ENCODE measurements around the gene TSSK2. TPM values are rescaled to one million over a fixed set of nuclear protein-coding genes. Genes with fewer than 3 reads are reported as not detected.
A peak's percentile ranks its signal among the peaks of the same experiment; 100 is the strongest.

The TSSK2 gene
- total RNA-seq, 1 donor from 2014 or later: not detected

DNA sequence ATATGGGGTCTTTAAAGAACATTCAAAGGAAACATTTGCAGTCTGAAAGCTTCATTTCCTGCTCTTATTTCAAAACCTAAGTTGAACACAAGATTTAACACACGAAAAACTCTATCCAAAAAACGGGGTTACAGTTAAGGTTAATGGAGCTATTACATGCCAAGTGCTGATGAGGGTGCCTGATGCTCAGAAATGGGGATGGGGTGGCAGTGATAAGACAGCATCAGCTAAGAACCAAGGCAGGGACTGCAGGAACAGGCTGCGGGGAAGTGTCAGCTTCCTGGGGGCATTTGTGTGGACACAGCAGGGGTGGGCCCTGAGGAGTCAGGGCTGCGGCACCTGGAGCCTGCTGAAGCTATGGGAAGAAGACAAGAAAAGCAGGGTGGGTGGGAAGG is 21.0 kb upstream of the TSSK2 start:
- Mint-ChIP-seq H3K4me3 (ENCODE audit: low read depth) (no peak overlapping the region), H3K27me3 (ENCODE audit: low read depth) (no peaks in the 10 kb centered on the region), H3K27ac (no peak overlapping the region), H3K9me3 (no peaks in the 10 kb centered on the region), H3K4me1 (ENCODE audit: low read depth) (peaks cover 37% of the 10 kb centered on the region), H3K36me3 (ENCODE audit: low read depth) (peaks cover 2% of the 10 kb centered on the region)
- no peak for DNase-seq (ENCODE audit: low spot score)
- intact Hi-C loops (cut with micrococcal nuclease): no loop called here

DNA sequence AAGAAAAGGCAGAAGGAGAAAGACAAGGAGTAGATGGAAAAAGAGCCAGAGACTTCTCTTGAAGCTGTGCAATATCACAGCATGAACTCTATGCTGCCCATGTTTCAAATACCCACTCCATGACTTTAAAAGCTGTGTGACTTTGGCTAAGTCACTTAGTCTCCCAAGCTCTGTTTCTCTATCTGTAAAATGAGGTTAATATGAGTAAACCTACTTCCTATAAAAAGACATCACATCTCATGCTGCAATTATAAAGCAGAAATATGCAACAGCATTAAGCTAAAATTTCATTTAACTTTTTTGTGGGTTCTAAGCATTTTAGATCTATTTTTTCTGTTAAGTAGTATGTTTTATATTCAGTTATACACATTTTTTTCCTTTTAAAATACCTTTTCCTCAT is 20.5 kb upstream of the TSSK2 start:
- H3K4me3 Mint-ChIP-seq (ENCODE audit: low read depth): no peak overlapping the region
- peaks cover 37% of the 10 kb centered on the region for H3K4me1 Mint-ChIP-seq (ENCODE audit: low read depth)
- H3K9me3 Mint-ChIP-seq: no peaks in the 10 kb centered on the region
- H3K36me3 Mint-ChIP-seq (ENCODE audit: low read depth): peaks cover 2% of the 10 kb centered on the region
- no peak overlapping the region for H3K27ac Mint-ChIP-seq
- no peak for DNase-seq (ENCODE audit: low spot score)
- no peaks in the 10 kb centered on the region for H3K27me3 Mint-ChIP-seq (ENCODE audit: low read depth)
- intact Hi-C loops (cut with micrococcal nuclease): no loop called here

DNA sequence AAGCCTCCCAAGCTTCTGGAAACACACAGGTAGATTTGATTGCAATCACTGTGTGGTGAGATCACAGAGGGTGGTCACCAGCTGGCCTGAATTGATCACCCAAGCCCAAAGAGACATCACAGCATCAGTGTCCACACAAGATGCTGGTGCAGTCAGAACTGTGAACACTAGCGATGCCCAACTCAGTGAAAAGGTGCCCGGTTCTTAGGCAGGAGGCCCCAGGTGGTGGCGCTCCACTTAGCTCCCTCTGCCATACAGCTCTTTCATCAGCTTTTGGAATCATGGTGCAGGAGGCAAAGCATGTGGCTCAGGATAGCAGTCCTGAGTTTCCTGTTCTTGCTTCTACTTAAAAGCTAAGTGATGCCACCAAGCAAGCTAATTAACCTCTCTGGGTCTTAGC is 20.0 kb upstream of the TSSK2 start:
- Mint-ChIP-seq H3K27me3 (ENCODE audit: low read depth) (no peaks in the 10 kb centered on the region), H3K36me3 (ENCODE audit: low read depth) (peaks cover 2% of the 10 kb centered on the region), H3K4me1 (ENCODE audit: low read depth) (peaks cover 40% of the 10 kb centered on the region), H3K27ac (no peak overlapping the region), H3K4me3 (ENCODE audit: low read depth) (no peak overlapping the region), H3K9me3 (no peaks in the 10 kb centered on the region)
- intact Hi-C loops (cut with micrococcal nuclease): no loop called here
- no peak for DNase-seq (ENCODE audit: low spot score)

DNA sequence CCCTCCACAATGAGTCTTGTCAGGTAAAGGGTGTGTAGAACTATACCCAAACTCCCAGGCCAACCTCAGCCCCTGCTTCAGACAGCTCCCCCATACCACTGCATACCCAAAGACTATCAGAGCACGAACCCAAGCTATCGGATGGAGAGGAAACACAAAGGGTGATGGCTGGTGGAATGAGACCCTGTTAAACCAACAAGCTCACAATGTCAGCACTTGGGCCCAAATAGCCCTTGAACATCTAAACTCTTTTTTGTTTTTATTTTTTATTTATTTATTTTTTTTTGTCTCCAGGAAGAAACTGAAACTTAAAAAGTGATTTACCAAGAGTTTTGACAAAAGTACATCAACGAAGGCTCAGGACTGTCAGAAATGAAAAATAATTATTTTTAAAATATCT is 19.5 kb upstream of the TSSK2 start:
- intact Hi-C loops (cut with micrococcal nuclease): no loop called here
- DNase-seq (ENCODE audit: low spot score): no peak
- peaks cover 41% of the 10 kb centered on the region for H3K4me1 Mint-ChIP-seq (ENCODE audit: low read depth)
- H3K36me3 Mint-ChIP-seq (ENCODE audit: low read depth): peaks cover 2% of the 10 kb centered on the region
- H3K27me3 Mint-ChIP-seq (ENCODE audit: low read depth): no peaks in the 10 kb centered on the region
- H3K4me3 Mint-ChIP-seq (ENCODE audit: low read depth): no peak overlapping the region
- no peaks in the 10 kb centered on the region for H3K9me3 Mint-ChIP-seq
- no peak overlapping the region for H3K27ac Mint-ChIP-seq

DNA sequence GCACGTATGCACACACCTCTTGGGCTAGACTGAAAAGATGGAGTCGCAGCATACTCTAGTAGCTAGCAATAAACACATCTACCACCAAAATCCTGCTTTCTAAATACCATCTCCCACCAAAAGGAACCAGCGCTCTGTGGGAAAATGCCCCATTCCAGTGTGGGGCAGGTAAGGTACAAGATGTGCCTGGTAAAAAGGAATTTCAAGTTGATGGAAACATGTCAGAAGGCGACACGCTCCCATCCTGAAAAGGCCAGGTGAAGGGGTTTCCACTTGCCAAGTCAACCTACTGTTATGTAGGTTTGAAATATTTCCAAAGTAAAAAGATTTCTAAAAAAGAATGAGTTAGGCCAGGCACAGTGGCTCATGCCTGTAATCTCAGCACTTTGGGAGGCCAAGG is 17.7 kb upstream of the TSSK2 start:
- H3K4me3 Mint-ChIP-seq (ENCODE audit: low read depth): no peak overlapping the region
- intact Hi-C loops (cut with micrococcal nuclease): no loop called here
- no peak for DNase-seq (ENCODE audit: low spot score)
- peaks cover 2% of the 10 kb centered on the region for H3K36me3 Mint-ChIP-seq (ENCODE audit: low read depth)
- no peak overlapping the region for H3K27ac Mint-ChIP-seq
- H3K4me1 Mint-ChIP-seq (ENCODE audit: low read depth): peaks cover 40% of the 10 kb centered on the region
- no peaks in the 10 kb centered on the region for H3K9me3 Mint-ChIP-seq
- H3K27me3 Mint-ChIP-seq (ENCODE audit: low read depth): no peaks in the 10 kb centered on the region

GRCh38 chr22:19114984-19115552 is 16.0 kb upstream of the TSSK2 start:
- DNase-seq (ENCODE audit: low spot score): no peak
- peaks cover 30% of the 10 kb centered on the region for H3K4me1 Mint-ChIP-seq (ENCODE audit: low read depth)
- intact Hi-C loops (cut with micrococcal nuclease): no loop called here
- no peaks in the 10 kb centered on the region for H3K27me3 Mint-ChIP-seq (ENCODE audit: low read depth)
- H3K27ac Mint-ChIP-seq: no peak overlapping the region
- H3K36me3 Mint-ChIP-seq (ENCODE audit: low read depth): peaks cover 2% of the 10 kb centered on the region
- no peak overlapping the region for H3K4me3 Mint-ChIP-seq (ENCODE audit: low read depth)
- H3K9me3 Mint-ChIP-seq: no peaks in the 10 kb centered on the region

DNA sequence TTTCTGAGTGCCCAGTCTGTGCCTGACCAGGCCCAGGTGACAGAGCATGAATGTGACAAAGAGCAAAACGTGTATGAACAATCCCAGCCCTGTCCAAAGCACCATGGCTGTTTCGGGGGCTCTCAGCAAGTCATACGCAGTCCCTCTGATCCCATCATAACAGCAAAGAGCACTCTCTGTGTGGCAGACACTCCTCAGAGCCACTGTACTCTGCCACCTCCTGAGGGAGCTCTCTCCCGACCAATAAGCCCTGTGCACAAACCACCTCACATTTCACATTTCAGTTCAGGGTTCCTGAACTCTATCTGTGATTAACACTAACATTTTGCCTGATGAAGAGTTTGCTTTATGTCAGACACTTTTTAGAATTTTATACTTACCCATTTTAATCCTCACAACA is 15.5 kb upstream of the TSSK2 start:
- intact Hi-C loops (cut with micrococcal nuclease): no loop called here
- Mint-ChIP-seq H3K4me3 (ENCODE audit: low read depth) (no peak overlapping the region), H3K9me3 (no peaks in the 10 kb centered on the region), H3K36me3 (ENCODE audit: low read depth) (peaks cover 6% of the 10 kb centered on the region), H3K27me3 (ENCODE audit: low read depth) (no peaks in the 10 kb centered on the region), H3K27ac (no peak overlapping the region), H3K4me1 (ENCODE audit: low read depth) (peaks cover 32% of the 10 kb centered on the region)
- DNase-seq (ENCODE audit: low spot score): no peak

DNA sequence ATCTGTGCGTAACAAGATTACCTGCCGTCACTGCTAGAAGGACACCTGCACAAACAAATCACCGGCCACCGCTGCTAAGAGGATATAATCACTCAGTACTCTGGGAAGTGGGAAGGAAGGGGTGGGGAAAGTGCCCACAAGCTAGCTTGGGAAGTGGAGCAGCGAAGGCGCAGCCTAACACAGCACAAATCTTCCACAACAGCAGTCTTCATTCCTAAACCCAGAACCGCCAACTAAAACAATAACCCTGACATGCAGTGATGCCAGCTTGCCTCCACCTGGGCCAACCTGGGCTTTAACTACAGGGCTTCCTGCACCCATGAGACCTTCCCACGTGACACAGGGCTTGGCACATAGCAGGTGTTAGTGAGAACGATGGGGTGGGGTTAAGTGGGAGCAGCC is 14.0 kb upstream of the TSSK2 start:
- Mint-ChIP-seq H3K4me1 (ENCODE audit: low read depth) (peaks cover 34% of the 10 kb centered on the region), H3K4me3 (ENCODE audit: low read depth) (no peak overlapping the region), H3K27ac (no peak overlapping the region), H3K9me3 (no peaks in the 10 kb centered on the region), H3K36me3 (ENCODE audit: low read depth) (peaks cover 4% of the 10 kb centered on the region), H3K27me3 (ENCODE audit: low read depth) (no peaks in the 10 kb centered on the region)
- DNase-seq (ENCODE audit: low spot score): no peak
- intact Hi-C loops (cut with micrococcal nuclease): no loop called here

DNA sequence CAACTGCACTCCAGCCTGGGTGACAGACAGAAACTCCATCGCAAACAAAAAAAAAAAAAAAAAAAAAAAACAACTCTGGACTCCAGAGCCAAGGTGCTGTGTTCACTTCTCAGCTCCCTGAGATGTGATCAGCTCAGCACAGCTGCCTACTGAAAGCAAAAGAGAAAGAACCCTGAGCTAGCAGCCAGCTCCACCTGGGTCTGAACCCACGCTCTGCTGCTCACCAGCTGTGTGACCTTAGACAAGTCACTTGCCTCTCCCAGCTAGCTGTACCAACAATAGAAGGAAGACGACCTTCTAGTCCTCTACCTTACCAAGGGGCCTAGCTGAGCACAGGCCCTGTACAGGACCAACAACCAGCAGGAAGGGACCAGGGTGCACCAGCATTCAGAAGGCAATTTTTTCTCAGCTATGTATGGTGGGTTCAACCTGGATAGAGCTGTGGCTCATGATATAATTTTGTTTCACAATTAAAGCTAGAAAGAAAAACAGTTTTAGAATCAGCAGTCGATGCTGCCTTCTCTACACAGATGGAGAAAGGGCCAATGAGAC is 12.7 kb upstream of the TSSK2 start:
- DNase-seq (ENCODE audit: low spot score): no peak
- no peak overlapping the region for H3K27ac Mint-ChIP-seq

GRCh38 chr22:19119949-19120348 is 11.2 kb upstream of the TSSK2 start:
- H3K27ac Mint-ChIP-seq: no peak overlapping the region
- H3K4me1 Mint-ChIP-seq (ENCODE audit: low read depth): peaks cover 32% of the 10 kb centered on the region
- no peaks in the 10 kb centered on the region for H3K9me3 Mint-ChIP-seq
- no peak for DNase-seq (ENCODE audit: low spot score)
- peaks cover 4% of the 10 kb centered on the region for H3K36me3 Mint-ChIP-seq (ENCODE audit: low read depth)
- H3K27me3 Mint-ChIP-seq (ENCODE audit: low read depth): peaks cover 2% of the 10 kb centered on the region
- peak overlapping the region; percentile 83 for H3K4me3 Mint-ChIP-seq (ENCODE audit: low read depth)
- intact Hi-C loops (cut with micrococcal nuclease): loop anchor here (5.0 kb wide), 1 partner anchor 172 kb away; the partner anchor contains the start of gene CLTCL1

More for the DNA sequence above, 12.7 kb upstream of the TSSK2 start:
- H3K27me3 Mint-ChIP-seq (ENCODE audit: low read depth): peaks cover 2% of the 10 kb centered on the region
- H3K9me3 Mint-ChIP-seq: no peaks in the 10 kb centered on the region
- peaks cover 37% of the 10 kb centered on the region for H3K4me1 Mint-ChIP-seq (ENCODE audit: low read depth)
- H3K4me3 Mint-ChIP-seq (ENCODE audit: low read depth): no peak overlapping the region
- intact Hi-C loops (cut with micrococcal nuclease): no loop called here
- peaks cover 4% of the 10 kb centered on the region for H3K36me3 Mint-ChIP-seq (ENCODE audit: low read depth)

- H3K27ac Mint-ChIP-seq: no peak overlapping the region
- H3K4me3 Mint-ChIP-seq (ENCODE audit: low read depth): peak overlapping the region; percentile 83
- intact Hi-C loops (cut with micrococcal nuclease): loop anchor here (5.0 kb wide), 1 partner anchor 171 kb away; the partner anchor contains the start of gene CLTCL1
- peaks cover 4% of the 10 kb centered on the region for H3K36me3 Mint-ChIP-seq (ENCODE audit: low read depth)
- H3K9me3 Mint-ChIP-seq: no peaks in the 10 kb centered on the region
- peaks cover 2% of the 10 kb centered on the region for H3K27me3 Mint-ChIP-seq (ENCODE audit: low read depth)
- no peak for DNase-seq (ENCODE audit: low spot score)
- peaks cover 30% of the 10 kb centered on the region for H3K4me1 Mint-ChIP-seq (ENCODE audit: low read depth)
These were observed 10.1 kb upstream of the TSSK2 start for GRCh38 chr22:19120829-19121630.

GRCh38 chr22:19121631-19122142 is 9.4 kb upstream of the TSSK2 start:
- peaks cover 2% of the 10 kb centered on the region for H3K27me3 Mint-ChIP-seq (ENCODE audit: low read depth)
- intact Hi-C loops (cut with micrococcal nuclease): loop anchor here (1.0 to 5.0 kb wide), 2 partner anchors 23 to 171 kb away; partner anchors contain the start of genes CLTCL1 and ESS2
- peaks cover 27% of the 10 kb centered on the region for H3K4me1 Mint-ChIP-seq (ENCODE audit: low read depth)
- peak; percentile 27 for DNase-seq (ENCODE audit: low spot score)
- peaks cover 4% of the 10 kb centered on the region for H3K36me3 Mint-ChIP-seq (ENCODE audit: low read depth)
- peak overlapping the region; percentile 83 for H3K4me3 Mint-ChIP-seq (ENCODE audit: low read depth)
- no peaks in the 10 kb centered on the region for H3K9me3 Mint-ChIP-seq
- no peak overlapping the region for H3K27ac Mint-ChIP-seq

All from activated T-helper 2 cell treated with anti-CD3 and anti-CD28 coated beads, Interferon-gamma antibody, Interleukin-2, Interleukin-4, amounts not matched to agents 10 μg/mL and 5 μg/mL and 100 μg/mL, durations not matched to agents 14 hours and 24 hours and 36 hours (primary cell).